GM10248 (cell line): ENCODE data around the gene FBXW5.

ENCODE experiments used
- CTCF ChIA-PET: fragments of 300-600 bp; sonication (Branson Sonifier 250); formaldehyde crosslinking; extraction: SDS; loops from one replicate; lab custom pipeline; 2021; ENCODE audit warnings: antibody characterized with exemption; lab: Yijun Ruan, JAX
- POLR2A ChIA-PET: fragments of 350-650 bp; sonication (Branson Sonifier 250); formaldehyde crosslinking; extraction: SDS; loops from one replicate; lab custom pipeline; 2020; ENCODE audit warnings: antibody characterized with exemption; lab: Yijun Ruan, JAX
- DNase-seq: peaks from one replicate; pipeline ENCODE4 v3.0.0; 2012; ENCODE audit errors: extremely low spot score
- TF ChIP-seq, protein P1 (sequence below): IDR thresholded peaks from 2 replicates; pipeline ENCODE4 v1.5.1; 2012; ENCODE audit warnings: mild to moderate bottlenecking, low read depth; ENCODE audit errors: extremely low read depth, missing control alignments, control extremely low read depth

Gene FBXW5

DNA sequence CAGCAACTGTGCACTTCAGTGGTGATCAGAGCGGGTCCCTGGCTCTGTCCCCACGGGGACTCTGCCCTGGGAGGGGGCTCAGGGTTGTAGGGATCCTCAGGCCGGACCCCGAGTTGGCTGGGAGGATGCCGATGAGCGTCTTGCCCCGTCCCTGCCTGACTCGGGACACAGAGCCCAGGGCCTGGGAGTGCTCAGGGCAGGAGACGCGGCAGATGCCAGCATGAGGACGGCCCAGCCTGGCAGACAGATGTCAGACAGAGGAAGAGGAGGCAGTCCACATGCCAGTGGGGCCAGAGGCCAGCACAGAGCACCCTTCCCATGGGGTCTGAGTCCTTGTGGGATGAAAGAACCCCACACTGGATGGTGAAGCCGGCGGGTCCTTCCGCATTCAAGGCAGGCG lies 18.8 kb upstream of the FBXW5 start:
- POLR2A ChIA-PET: no interaction called here
- no peak for DNase-seq
- CTCF ChIA-PET: interaction anchor here (1.6 to 2.7 kb wide), 2 partner anchors 19 to 66 kb away, joined by 4 to 8 read pairs; partner anchors contain the start of genes C8G and FBXW5
- TF ChIP-seq, protein P1, sequence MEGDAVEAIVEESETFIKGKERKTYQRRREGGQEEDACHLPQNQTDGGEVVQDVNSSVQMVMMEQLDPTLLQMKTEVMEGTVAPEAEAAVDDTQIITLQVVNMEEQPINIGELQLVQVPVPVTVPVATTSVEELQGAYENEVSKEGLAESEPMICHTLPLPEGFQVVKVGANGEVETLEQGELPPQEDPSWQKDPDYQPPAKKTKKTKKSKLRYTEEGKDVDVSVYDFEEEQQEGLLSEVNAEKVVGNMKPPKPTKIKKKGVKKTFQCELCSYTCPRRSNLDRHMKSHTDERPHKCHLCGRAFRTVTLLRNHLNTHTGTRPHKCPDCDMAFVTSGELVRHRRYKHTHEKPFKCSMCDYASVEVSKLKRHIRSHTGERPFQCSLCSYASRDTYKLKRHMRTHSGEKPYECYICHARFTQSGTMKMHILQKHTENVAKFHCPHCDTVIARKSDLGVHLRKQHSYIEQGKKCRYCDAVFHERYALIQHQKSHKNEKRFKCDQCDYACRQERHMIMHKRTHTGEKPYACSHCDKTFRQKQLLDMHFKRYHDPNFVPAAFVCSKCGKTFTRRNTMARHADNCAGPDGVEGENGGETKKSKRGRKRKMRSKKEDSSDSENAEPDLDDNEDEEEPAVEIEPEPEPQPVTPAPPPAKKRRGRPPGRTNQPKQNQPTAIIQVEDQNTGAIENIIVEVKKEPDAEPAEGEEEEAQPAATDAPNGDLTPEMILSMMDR: no peak

DNA sequence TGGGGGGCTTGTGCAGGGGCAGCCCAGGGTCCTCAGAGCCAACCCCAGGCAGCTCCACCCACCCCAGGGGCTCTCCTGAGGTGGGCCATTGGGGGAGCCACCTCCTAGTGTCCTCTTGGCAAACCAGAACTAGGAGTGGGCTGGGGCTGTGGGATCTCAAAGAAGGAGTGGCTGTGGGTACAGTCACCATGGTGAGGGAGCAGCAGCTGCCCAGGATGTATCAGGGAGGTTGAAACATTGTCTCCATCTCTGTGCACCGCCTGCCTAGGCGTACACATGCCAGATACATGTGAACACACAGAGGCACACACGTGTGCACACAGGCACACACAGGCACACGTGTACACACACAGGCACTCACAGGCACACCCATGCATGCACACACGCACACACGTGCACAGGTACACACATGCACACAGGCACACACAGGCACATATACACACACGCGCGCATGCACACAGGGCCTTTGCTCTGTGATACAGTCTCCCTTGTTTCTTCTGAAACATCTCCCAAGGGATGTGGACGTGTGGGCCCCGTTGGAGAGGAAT lies 18.2 kb upstream of the FBXW5 start:
- TF ChIP-seq, protein P1: no peak
- no peak for DNase-seq
- CTCF ChIA-PET: interaction anchor here (1.6 to 2.7 kb wide), 2 partner anchors 18 to 66 kb away, joined by 4 to 8 read pairs; partner anchors contain the start of genes C8G and FBXW5
- POLR2A ChIA-PET: no interaction called here

DNA sequence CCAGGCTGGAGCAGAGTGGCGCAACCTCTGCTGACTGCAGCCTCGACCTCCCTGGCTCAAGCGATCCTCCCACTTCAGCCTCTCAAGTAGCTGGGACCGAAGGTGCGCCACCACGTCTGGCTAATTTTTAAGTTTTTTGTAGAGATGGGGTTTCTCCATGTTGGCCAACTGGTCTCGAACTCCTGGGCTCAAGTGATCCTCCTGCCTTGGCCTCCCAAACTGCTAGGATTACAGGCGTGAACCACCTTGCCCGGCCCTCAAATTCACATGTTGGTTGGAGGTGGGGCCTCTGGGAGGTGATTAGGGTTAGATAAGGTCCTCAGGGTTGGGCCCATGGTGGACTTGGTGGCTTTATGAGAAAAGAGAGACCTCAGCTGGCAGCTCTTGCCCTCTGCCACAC lies 17.6 kb upstream of the FBXW5 start:
- ChIA-PET CTCF (interaction anchor here (1.6 kb wide), 1 partner anchor 18 kb away, joined by 4 read pairs; the partner anchor contains the start of genes C8G and FBXW5), POLR2A (no interaction called here)
- TF ChIP-seq, protein P1: no peak
- no peak for DNase-seq

DNA sequence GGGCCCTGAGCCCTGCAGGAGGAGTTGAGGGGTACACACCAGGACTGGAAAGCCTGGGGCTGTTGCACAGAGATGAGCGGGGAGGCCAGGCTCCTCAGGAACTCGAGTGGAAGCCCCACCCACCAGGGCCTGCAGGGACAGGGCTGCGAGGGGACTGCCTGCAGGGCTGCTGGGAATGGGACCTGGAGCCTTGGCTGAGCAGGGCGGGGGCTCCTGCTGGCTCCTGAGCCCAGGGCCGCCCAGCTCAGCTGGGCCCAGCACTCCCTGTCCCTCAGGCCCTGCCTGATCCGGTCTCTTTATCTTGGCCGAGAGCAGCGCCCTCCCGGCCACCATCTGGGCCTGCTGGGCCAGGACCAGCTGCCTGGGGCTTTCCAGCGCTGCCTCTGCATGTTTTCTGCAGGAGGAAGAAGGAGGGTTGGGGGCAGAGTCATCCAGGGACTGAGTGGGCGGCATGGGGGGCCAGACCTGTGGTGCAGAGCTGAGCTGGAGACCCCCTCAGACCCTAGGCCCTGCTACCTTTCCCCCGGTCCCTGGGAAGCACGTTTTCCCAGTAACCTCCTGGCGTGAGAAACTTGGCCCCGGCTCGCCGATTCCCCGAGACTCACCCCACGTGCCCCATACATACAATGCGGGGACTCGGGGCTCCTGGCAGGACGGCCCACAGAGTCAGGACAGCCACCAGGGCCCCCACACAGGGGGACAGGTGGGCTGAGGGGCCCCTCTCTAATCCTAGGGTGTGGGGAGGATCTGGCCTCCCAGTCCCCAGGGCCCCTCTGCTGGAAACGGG lies 16.9 kb upstream of the FBXW5 start:
- ChIA-PET POLR2A (no interaction called here), CTCF (interaction anchor here (1.2 to 1.7 kb wide), 2 partner anchors 9 to 13 kb away, joined by 4 read pairs; no protein-coding TSS in a partner anchor)
- DNase-seq: no peak
- TF ChIP-seq, protein P1: no peak

DNA sequence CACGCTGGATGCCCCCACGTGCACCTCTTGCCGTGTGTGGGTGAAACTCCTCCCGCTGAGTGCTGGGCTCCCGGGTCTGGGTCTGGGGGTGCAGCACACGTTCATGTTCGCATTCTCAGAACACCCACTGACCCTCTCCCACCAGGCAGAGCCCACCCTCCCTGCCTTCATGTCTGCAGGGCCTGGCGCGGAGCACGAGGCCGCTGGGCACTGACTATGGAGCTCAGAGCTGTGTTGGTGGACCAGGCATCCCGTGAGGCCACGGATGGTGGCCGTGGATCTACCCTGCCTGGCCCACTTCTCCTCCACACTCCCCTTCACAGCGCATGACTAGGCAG lies 16.4 kb upstream of the FBXW5 start:
- TF ChIP-seq, protein P1: no peak
- POLR2A ChIA-PET: no interaction called here
- DNase-seq: no peak
- CTCF ChIA-PET: interaction anchor here (1.2 to 1.7 kb wide), 2 partner anchors 9 to 13 kb away, joined by 4 read pairs; no protein-coding TSS in a partner anchor

DNA sequence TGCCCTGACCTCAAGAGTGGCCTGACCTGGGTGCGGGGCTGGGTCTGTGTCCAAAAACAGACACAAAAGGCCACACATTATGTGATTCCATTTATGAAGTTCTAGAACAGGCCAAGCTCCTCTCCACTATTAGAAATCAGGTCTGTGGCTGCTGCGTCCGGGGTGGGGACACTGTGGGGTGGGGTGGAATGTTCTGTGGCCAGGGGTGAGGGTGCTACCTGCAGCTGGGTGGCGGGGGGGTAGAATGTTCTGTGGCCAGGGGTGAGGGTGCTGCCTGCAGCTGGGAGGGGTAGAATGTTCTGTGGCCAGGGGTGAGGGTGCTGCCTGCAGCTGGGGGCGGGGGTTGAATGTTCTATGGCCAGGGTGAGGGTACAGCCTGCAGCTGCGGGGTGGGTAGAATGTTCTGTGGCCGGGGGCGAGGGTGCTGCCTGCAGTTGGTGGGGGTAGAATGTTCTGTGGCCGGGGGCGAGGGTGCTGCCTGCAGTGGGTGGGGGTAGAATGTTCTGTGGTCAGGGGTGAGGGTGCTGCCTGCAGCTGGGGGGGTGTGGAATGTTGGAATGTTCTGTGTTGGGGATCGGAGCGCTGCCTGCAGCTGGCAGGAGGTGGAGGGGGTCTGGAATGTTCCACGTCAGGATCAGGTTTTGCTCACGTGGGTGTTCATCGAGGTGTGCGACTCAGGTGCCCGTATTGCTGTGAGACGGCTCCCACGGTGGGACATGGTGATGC lies 15.8 kb upstream of the FBXW5 start:
- ChIA-PET CTCF (interaction anchor here (1.2 to 1.7 kb wide), 5 partner anchors 10 to 69 kb away, joined by 4 to 5 read pairs (median 4); no protein-coding TSS in a partner anchor), POLR2A (no interaction called here)
- no peak for DNase-seq
- TF ChIP-seq, protein P1: no peak
